Measurements from ENCODE around the gene ALPP. TPM values are rescaled to one million over a fixed set of nuclear protein-coding genes. Genes with fewer than 3 reads are reported as not detected.

The ALPP gene
- total RNA-seq, 1 donor from 2014 or later: not detected

GRCh38 chr2:232349946-232350635 is 28.5 kb upstream of the ALPP start:
- no peak for TF ChIP-seq CTCF (IDR thresholded peaks at IDR 0.05; ENCODE audit: unreplicated experiment)
- Mint-ChIP-seq H3K36me3 (ENCODE audit: low read depth, unreplicated experiment) (no peaks in the 10 kb centered on the region), H3K4me1 (ENCODE audit: unreplicated experiment) (no peaks in the 10 kb centered on the region), H3K27ac (ENCODE audit: unreplicated experiment) (no peak overlapping the region), H3K4me3 (ENCODE audit: unreplicated experiment) (no peak overlapping the region), H3K27me3 (ENCODE audit: unreplicated experiment) (peaks cover 8% of the 10 kb centered on the region), H3K9me3 (ENCODE audit: unreplicated experiment) (no peaks in the 10 kb centered on the region)
- no peak for DNase-seq (ENCODE audit: low spot score)

- no peak for TF ChIP-seq CTCF (IDR thresholded peaks at IDR 0.05; ENCODE audit: unreplicated experiment)
- no peaks in the 10 kb centered on the region for H3K9me3 Mint-ChIP-seq (ENCODE audit: unreplicated experiment)
- no peak for DNase-seq (ENCODE audit: low spot score)
- H3K27ac Mint-ChIP-seq (ENCODE audit: unreplicated experiment): no peak overlapping the region
- H3K36me3 Mint-ChIP-seq (ENCODE audit: low read depth, unreplicated experiment): no peaks in the 10 kb centered on the region
- no peaks in the 10 kb centered on the region for H3K4me1 Mint-ChIP-seq (ENCODE audit: unreplicated experiment)
- no peak overlapping the region for H3K4me3 Mint-ChIP-seq (ENCODE audit: unreplicated experiment)
- H3K27me3 Mint-ChIP-seq (ENCODE audit: unreplicated experiment): peaks cover 8% of the 10 kb centered on the region
These were observed 27.5 kb upstream of the ALPP start for GRCh38 chr2:232350804-232351685.

GRCh38 chr2:232351686-232352510 is 26.7 kb upstream of the ALPP start:
- Mint-ChIP-seq H3K4me3 (ENCODE audit: unreplicated experiment) (no peak overlapping the region), H3K27me3 (ENCODE audit: unreplicated experiment) (peaks cover 8% of the 10 kb centered on the region), H3K9me3 (ENCODE audit: unreplicated experiment) (no peaks in the 10 kb centered on the region), H3K4me1 (ENCODE audit: unreplicated experiment) (no peaks in the 10 kb centered on the region), H3K36me3 (ENCODE audit: low read depth, unreplicated experiment) (no peaks in the 10 kb centered on the region), H3K27ac (ENCODE audit: unreplicated experiment) (no peak overlapping the region)
- no peak for TF ChIP-seq CTCF (IDR thresholded peaks at IDR 0.05; ENCODE audit: unreplicated experiment)
- no peak for DNase-seq (ENCODE audit: low spot score)

GRCh38 chr2:232352511-232353091 is 25.9 kb upstream of the ALPP start:
- TF ChIP-seq CTCF (IDR thresholded peaks at IDR 0.05; ENCODE audit: unreplicated experiment): no peak
- Mint-ChIP-seq H3K27me3 (ENCODE audit: unreplicated experiment) (peaks cover 8% of the 10 kb centered on the region), H3K36me3 (ENCODE audit: low read depth, unreplicated experiment) (no peaks in the 10 kb centered on the region), H3K4me3 (ENCODE audit: unreplicated experiment) (no peak overlapping the region), H3K4me1 (ENCODE audit: unreplicated experiment) (no peaks in the 10 kb centered on the region), H3K9me3 (ENCODE audit: unreplicated experiment) (no peaks in the 10 kb centered on the region), H3K27ac (ENCODE audit: unreplicated experiment) (no peak overlapping the region)
- DNase-seq (ENCODE audit: low spot score): no peak
